T-helper 17 cell (primary cell): Measurements from ENCODE around the gene VMP1. TPM values are rescaled to one million over a fixed set of nuclear protein-coding genes. Genes with fewer than 3 reads are reported as not detected.

Experiments used
- ATAC-seq: fragments of 150-1000 bp; cut with Tn5 transposase; 2 replicates; pipeline ENCODE4 v1.10.0; 2021; ENCODE audit warnings: mild to moderate bottlenecking, moderate library complexity
- DNase-seq, 3 donors: peaks; one replicate each; pipeline versions ENCODE4 v3.0.0 to v3.0.0-alpha.2; 2020 to 2021
- H3K9me3 ChIP-seq: one replicate; pipeline ENCODE4 v1.7.0; 2013; ENCODE audit warnings: low read length, mild to moderate bottlenecking; ENCODE audit not compliant: control insufficient read depth, poor library complexity, severe bottlenecking
- H3K27ac Mint-ChIP-seq: one replicate; pipeline ENCODE4 v1.8.0; 2022; ENCODE audit warnings: mild to moderate bottlenecking, moderate library complexity, mixed read lengths
- H3K27me3 Mint-ChIP-seq: one replicate; pipeline ENCODE4 v1.8.0; 2022; ENCODE audit warnings: mixed read lengths
- H3K36me3 Mint-ChIP-seq: one replicate; pipeline ENCODE4 v1.8.0; 2022; ENCODE audit warnings: low read depth, mixed read lengths
- H3K4me1 Mint-ChIP-seq: one replicate; pipeline ENCODE4 v1.8.0; 2022; ENCODE audit warnings: mild to moderate bottlenecking, mixed read lengths
- H3K4me3 Mint-ChIP-seq: one replicate; pipeline ENCODE4 v1.8.0; 2022; ENCODE audit warnings: mild to moderate bottlenecking, moderate library complexity, mixed read lengths
- total RNA-seq, 4 donors: library from RNA in 2 of 4; stranded (reverse) in 2 of 4; gene quantifications; one replicate each; pipeline ENCODE4 v1.2.3 and lab custom pipeline; 2022 to 2026

The VMP1 gene
- total RNA-seq (100 to 1,000 TPM; 132 to 159 TPM), total RNA-seq (lab: John Stamatoyannopoulos, UW) (348 to 470 reads per million in 2 donors)

DNA sequence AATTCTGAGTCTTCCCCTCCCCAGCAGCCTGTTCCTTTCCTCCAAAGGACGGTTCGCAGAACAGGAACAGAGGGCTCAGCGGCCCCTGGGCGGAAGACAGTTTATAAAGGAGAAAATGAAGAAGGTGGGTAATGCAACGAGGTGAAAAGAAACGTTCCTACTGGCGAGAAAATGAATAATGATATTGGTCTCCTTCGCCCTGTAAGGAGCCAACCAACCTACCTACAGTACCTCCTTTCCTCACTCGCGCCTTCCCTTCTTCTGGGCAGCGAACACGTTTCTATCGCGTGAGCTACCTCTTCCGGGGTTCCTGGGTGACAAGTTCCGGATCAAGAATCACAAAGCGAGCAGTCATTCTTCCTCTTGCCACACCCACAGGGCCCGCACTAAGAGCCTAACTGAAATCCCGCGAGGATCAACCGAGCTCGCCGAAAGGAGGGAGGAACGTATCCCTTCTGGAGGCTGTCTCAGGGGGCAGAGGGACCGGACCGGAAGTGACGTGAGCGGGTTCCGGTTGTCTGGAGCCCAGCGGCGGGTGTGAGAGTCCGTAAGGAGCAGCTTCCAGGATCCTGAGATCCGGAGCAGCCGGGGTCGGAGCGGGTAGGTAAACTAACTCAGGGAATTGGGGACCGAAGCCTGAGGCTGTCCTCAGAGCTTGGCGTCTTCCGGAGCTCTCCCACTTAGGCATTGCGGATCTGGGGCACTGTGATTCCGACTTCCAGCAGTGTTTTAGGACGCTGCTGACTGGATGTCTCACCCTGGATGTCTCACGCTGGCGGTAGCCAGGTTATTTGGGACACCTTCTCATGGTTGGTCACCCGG, at the start of gene VMP1, which contains the start of gene PTRH2:
VMP1 (plus strand) TSS at position 506 of the 822 bp plus-strand sequence. CDS start 23,793 bp downstream, outside the sequence.
PTRH2 (minus strand) TSS at position 282 of the 822 bp plus-strand sequence. CDS start 9,452 bp downstream, outside the sequence.
- Mint-ChIP-seq H3K36me3 (peaks cover 5% of the 10 kb centered on the region), H3K27me3 (no peaks in the 10 kb centered on the region), H3K4me3 (peak within 1 kb of the TSS; percentile 100), H3K4me1 (peaks cover 48% of the 10 kb centered on the region), H3K27ac (peak within 1 kb of the TSS; percentile 99)
- ATAC-seq (peak; percentile 95), DNase-seq (peak; percentile 79 to 86 (median 81))
- no peaks in the 10 kb centered on the region for H3K9me3 ChIP-seq

- no peaks in the 10 kb centered on the region for H3K4me1 Mint-ChIP-seq
- H3K27ac Mint-ChIP-seq: no peak overlapping the region
- no peaks in the 10 kb centered on the region for H3K36me3 Mint-ChIP-seq
- DNase-seq (no peak), ATAC-seq (no peak)
- H3K4me3 Mint-ChIP-seq: no peak overlapping the region
- no peaks in the 10 kb centered on the region for H3K9me3 ChIP-seq
- H3K27me3 Mint-ChIP-seq: no peaks in the 10 kb centered on the region
These were observed 41.2 kb upstream of the VMP1 start for GRCh38 chr17:59666235-59666634.

GRCh38 chr17:59668816-59669215, 38.6 kb upstream of the VMP1 start:
- DNase-seq (no peak), ATAC-seq (no peak)
- Mint-ChIP-seq H3K4me1 (peaks cover 9% of the 10 kb centered on the region), H3K36me3 (peaks cover 6% of the 10 kb centered on the region), H3K4me3 (no peak overlapping the region), H3K27ac (peak overlapping the region; percentile 37), H3K27me3 (no peaks in the 10 kb centered on the region)
- H3K9me3 ChIP-seq: no peaks in the 10 kb centered on the region

GRCh38 chr17:59669411-59669810, 38.0 kb upstream of the VMP1 start:
- ATAC-seq (no peak), DNase-seq (no peak)
- peaks cover 9% of the 10 kb centered on the region for H3K4me1 Mint-ChIP-seq
- no peak overlapping the region for H3K4me3 Mint-ChIP-seq
- peaks cover 6% of the 10 kb centered on the region for H3K36me3 Mint-ChIP-seq
- H3K27ac Mint-ChIP-seq: peak overlapping the region; percentile 37
- H3K9me3 ChIP-seq: no peaks in the 10 kb centered on the region
- no peaks in the 10 kb centered on the region for H3K27me3 Mint-ChIP-seq

DNA sequence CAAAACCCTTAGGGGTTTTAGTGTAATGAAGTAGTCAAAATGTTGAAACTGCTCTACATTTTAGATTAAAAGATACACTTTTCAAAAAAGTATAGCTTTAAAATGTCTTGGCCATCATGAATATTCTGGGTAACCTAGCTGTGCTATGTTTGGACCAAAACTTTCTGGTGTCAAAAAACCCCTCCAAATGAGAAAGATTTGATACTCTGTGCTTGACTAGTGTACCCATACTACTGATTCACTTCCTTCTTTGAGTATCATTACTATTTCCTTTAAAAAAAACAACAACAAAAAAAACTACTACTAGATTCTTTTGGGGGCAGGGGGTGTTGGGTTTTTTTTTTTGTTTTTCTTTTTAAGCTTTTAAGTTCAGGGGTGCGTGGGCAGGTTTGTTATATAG, 37.5 kb upstream of the VMP1 start:
- no peak for DNase-seq
- Mint-ChIP-seq H3K27me3 (no peaks in the 10 kb centered on the region), H3K4me1 (peaks cover 9% of the 10 kb centered on the region), H3K4me3 (no peak overlapping the region), H3K27ac (peak overlapping the region; percentile 61), H3K36me3 (peaks cover 6% of the 10 kb centered on the region)
- H3K9me3 ChIP-seq: no peaks in the 10 kb centered on the region
- no peak for ATAC-seq

GRCh38 chr17:59671386-59671785, 36.1 kb upstream of the VMP1 start:
- peaks cover 6% of the 10 kb centered on the region for H3K36me3 Mint-ChIP-seq
- no peaks in the 10 kb centered on the region for H3K9me3 ChIP-seq
- no peak overlapping the region for H3K4me3 Mint-ChIP-seq
- DNase-seq: no peak
- peak; percentile 18 for ATAC-seq
- H3K4me1 Mint-ChIP-seq: peaks cover 9% of the 10 kb centered on the region
- peak overlapping the region; percentile 69 for H3K27ac Mint-ChIP-seq
- no peaks in the 10 kb centered on the region for H3K27me3 Mint-ChIP-seq

GRCh38 chr17:59675231-59675630, 32.2 kb upstream of the VMP1 start:
- H3K4me1 Mint-ChIP-seq: peaks cover 9% of the 10 kb centered on the region
- no peaks in the 10 kb centered on the region for H3K27me3 Mint-ChIP-seq
- no peak overlapping the region for H3K27ac Mint-ChIP-seq
- no peak overlapping the region for H3K4me3 Mint-ChIP-seq
- DNase-seq (no peak), ATAC-seq (no peak)
- H3K36me3 Mint-ChIP-seq: peaks cover 6% of the 10 kb centered on the region
- H3K9me3 ChIP-seq: no peaks in the 10 kb centered on the region

DNA sequence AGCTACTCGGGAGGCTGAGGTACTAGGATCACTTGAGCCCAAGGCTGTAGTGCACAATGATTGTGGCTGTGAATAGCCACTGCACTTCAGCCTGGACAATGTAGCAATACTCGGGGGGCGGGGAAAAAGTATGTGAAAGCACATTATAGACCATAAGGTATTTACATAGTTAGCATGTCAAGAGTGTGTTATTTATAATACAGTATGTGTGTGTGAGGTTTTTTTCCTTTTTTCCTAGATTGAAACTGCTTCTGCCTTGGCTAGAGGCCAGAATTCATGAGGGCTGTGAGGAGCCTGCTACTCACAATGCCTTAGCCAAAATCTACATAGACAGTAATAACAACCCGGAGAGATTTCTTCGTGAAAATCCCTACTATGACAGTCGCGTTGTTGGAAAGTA, 30.7 kb upstream of the VMP1 start:
- ATAC-seq (no peak), DNase-seq (no peak)
- H3K4me3 Mint-ChIP-seq: no peak overlapping the region
- H3K9me3 ChIP-seq: no peaks in the 10 kb centered on the region
- no peaks in the 10 kb centered on the region for H3K27me3 Mint-ChIP-seq
- no peak overlapping the region for H3K27ac Mint-ChIP-seq
- H3K36me3 Mint-ChIP-seq: peaks cover 4% of the 10 kb centered on the region
- H3K4me1 Mint-ChIP-seq: peaks cover 7% of the 10 kb centered on the region

DNA sequence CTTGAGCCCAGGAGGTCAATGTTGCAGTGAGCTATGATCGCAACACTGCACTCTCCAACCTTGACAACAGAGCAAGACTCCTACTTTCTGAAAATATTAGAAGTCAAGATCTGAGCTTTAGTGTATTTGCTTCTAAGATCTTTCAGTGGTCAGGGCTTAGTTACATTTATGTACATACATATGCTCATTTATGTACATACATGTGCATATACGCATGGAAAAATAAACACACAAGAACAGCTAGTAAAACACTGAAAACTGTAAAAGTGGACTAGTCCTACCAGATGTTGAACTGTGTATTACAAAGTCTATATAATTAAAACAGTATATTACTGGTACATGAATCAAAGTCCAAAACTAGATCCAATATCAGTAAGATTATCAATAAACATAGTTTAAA, 28.5 kb upstream of the VMP1 start:
- Mint-ChIP-seq H3K4me3 (no peak overlapping the region), H3K36me3 (no peaks in the 10 kb centered on the region), H3K27ac (peak overlapping the region; percentile 83), H3K27me3 (no peaks in the 10 kb centered on the region), H3K4me1 (peaks cover 2% of the 10 kb centered on the region)
- H3K9me3 ChIP-seq: no peaks in the 10 kb centered on the region
- ATAC-seq: no peak
- no peak for DNase-seq

- H3K4me3 Mint-ChIP-seq: no peak overlapping the region
- no peak for ATAC-seq
- no peaks in the 10 kb centered on the region for H3K27me3 Mint-ChIP-seq
- peaks cover 2% of the 10 kb centered on the region for H3K4me1 Mint-ChIP-seq
- no peak for DNase-seq
- H3K27ac Mint-ChIP-seq: no peak overlapping the region
- H3K36me3 Mint-ChIP-seq: no peaks in the 10 kb centered on the region
- no peaks in the 10 kb centered on the region for H3K9me3 ChIP-seq
These were observed 27.1 kb upstream of the VMP1 start for GRCh38 chr17:59680314-59680713.

DNA sequence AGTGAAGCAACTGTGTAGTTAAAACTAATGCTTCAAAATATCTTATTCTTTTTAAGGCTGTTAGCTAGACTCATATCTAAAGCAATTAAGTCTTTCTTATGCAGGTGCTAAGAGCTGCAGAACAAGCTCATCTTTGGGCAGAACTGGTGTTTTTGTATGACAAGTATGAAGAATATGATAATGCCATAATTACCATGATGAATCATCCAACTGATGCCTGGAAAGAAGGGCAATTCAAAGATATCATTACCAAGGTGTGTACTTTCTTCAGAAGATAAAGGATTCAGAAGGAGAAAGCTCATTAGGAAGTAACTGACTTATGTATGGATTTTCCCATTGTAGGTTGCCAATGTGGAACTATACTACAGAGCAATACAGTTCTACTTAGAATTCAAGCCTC, 24.2 kb upstream of the VMP1 start:
- H3K4me1 Mint-ChIP-seq: peaks cover 8% of the 10 kb centered on the region
- no peaks in the 10 kb centered on the region for H3K36me3 Mint-ChIP-seq
- no peak overlapping the region for H3K27ac Mint-ChIP-seq
- H3K4me3 Mint-ChIP-seq: no peak overlapping the region
- H3K27me3 Mint-ChIP-seq: no peaks in the 10 kb centered on the region
- no peak for ATAC-seq
- no peaks in the 10 kb centered on the region for H3K9me3 ChIP-seq
- DNase-seq: no peak

- peaks cover 10% of the 10 kb centered on the region for H3K4me1 Mint-ChIP-seq
These were observed 22.5 kb upstream of the VMP1 start for GRCh38 chr17:59684967-59685366.

DNA sequence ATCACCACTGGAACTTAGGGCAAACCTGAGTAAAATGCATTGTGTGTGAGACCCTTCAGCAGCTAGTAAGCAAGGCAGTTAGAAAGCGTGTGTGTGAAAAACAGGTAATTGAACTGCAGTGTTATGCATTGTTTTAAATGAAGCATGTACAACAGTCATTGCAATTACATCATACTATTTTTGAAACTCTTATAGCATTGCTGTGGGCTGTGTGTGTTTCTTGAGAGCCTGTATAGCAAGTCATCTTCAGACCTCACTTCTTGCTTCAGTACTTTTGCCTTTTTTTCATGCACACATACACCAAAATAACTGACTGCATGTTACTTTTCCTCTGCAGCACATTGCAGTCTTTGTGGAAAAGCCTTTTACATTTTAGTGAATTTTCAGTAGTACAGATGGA, 19.4 kb upstream of the VMP1 start:
- peaks cover 15% of the 10 kb centered on the region for H3K4me1 Mint-ChIP-seq
- no peak overlapping the region for H3K4me3 Mint-ChIP-seq
- DNase-seq (no peak), ATAC-seq (no peak)
- peaks cover 3% of the 10 kb centered on the region for H3K36me3 Mint-ChIP-seq
- H3K27me3 Mint-ChIP-seq: no peaks in the 10 kb centered on the region
- H3K27ac Mint-ChIP-seq: peak overlapping the region; percentile 56
- H3K9me3 ChIP-seq: no peaks in the 10 kb centered on the region

More at GRCh38 chr17:59684967-59685366, 22.5 kb upstream of the VMP1 start:
- Mint-ChIP-seq H3K36me3 (no peaks in the 10 kb centered on the region), H3K27me3 (no peaks in the 10 kb centered on the region), H3K27ac (peak overlapping the region; percentile 59), H3K4me3 (no peak overlapping the region)
- ATAC-seq (no peak), DNase-seq (no peak)
- H3K9me3 ChIP-seq: no peaks in the 10 kb centered on the region

- peaks cover 3% of the 10 kb centered on the region for H3K36me3 Mint-ChIP-seq
- peaks cover 15% of the 10 kb centered on the region for H3K4me1 Mint-ChIP-seq
- peak overlapping the region; percentile 59 for H3K27ac Mint-ChIP-seq
These were observed 19.0 kb upstream of the VMP1 start for GRCh38 chr17:59688496-59688895.

More at GRCh38 chr17:59688496-59688895, 19.0 kb upstream of the VMP1 start:
- no peaks in the 10 kb centered on the region for H3K9me3 ChIP-seq
- DNase-seq (no peak), ATAC-seq (no peak)
- H3K27me3 Mint-ChIP-seq: no peaks in the 10 kb centered on the region
- peak overlapping the region; percentile 12 for H3K4me3 Mint-ChIP-seq
